ENCODE results near the gene NPHP4. TPM values are rescaled to one million over a fixed set of nuclear protein-coding genes. Genes with fewer than 3 reads are reported as not detected.

Gene NPHP4
- total RNA-seq, 1 donor from 2014 or later, result 3.2 TPM

DNA sequence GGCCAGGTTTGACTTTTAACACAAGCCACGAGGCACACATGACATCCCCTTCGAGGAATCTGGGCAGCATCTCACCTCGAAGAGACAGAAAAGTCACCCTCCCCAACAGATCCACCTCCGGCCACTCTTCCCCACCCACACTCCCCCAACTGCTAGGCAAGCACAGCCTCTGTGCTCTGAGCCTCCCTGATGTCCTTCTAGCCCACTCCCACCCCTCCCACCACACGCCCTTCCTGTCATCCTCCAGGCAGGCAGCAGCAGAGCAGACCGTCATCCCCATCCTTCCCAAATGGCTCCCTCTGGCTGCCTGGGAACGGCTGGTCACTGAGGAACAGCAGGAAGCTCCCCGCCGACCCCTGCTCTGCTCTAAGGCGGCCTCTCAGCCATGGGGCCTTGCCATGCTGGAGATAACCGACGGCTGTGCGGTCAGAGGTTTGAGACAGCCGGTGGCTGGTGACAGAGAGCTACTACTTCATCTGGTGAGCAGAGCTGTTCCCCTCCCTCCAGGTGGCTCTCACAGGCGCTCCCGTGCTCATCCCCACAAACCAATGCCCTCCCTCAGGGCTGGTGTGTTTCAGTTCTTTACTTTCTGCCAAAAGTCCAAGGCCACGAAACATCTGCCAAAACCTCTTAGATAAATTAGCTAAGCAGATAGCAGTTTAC, 25.6 kb downstream of the NPHP4 start:
- H3K27me3 ChIP-seq (ENCODE audit: control insufficient read depth, insufficient read depth, low read length), result no peaks in the 10 kb centered on the region
- FAIRE-seq (no peak), DNase-seq (ENCODE audit: low read depth) (no peak)
- TF ChIP-seq, protein P1, sequence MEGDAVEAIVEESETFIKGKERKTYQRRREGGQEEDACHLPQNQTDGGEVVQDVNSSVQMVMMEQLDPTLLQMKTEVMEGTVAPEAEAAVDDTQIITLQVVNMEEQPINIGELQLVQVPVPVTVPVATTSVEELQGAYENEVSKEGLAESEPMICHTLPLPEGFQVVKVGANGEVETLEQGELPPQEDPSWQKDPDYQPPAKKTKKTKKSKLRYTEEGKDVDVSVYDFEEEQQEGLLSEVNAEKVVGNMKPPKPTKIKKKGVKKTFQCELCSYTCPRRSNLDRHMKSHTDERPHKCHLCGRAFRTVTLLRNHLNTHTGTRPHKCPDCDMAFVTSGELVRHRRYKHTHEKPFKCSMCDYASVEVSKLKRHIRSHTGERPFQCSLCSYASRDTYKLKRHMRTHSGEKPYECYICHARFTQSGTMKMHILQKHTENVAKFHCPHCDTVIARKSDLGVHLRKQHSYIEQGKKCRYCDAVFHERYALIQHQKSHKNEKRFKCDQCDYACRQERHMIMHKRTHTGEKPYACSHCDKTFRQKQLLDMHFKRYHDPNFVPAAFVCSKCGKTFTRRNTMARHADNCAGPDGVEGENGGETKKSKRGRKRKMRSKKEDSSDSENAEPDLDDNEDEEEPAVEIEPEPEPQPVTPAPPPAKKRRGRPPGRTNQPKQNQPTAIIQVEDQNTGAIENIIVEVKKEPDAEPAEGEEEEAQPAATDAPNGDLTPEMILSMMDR (IDR thresholded peaks at IDR 0.05; ENCODE audit: insufficient read depth, low read length, severe bottlenecking), result no peak
- no peak overlapping the region for H3K4me3 ChIP-seq (ENCODE audit: low read depth, low read length)
- H3K36me3 ChIP-seq (ENCODE audit: control insufficient read depth, insufficient read depth, low read length), result peaks cover 5% of the 10 kb centered on the region

DNA sequence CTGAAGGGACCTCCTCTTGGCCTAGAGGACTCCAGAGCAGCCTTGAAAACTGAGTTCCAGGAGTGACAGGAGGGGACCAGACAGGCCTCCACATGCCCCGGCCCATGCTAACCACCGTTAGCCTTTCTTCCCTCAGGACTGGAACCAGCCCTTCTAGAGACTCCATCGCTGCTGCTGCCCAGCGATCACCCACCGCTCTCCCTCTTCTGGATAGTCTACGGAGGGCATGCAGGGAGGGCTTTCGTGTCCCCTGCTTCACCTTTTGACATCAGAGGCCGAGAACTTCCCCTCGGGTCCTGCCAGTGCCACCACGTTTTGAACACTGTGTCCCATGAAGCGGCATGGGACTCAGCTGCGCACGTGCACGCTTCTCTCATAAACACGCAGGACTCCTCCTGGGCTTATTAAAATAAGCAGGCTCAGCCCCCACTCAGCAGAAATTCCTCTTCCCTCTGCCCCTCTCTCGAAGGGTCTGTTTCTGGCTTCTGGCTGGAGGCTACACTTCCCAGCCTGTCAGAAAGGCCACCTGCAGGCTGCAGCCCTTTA, 26.6 kb downstream of the NPHP4 start:
- DNase-seq (ENCODE audit: low read depth) (no peak), FAIRE-seq (no peak)
- Histone ChIP-seq H3K4me3 (ENCODE audit: low read depth, low read length) (no peak overlapping the region), H3K27me3 (ENCODE audit: control insufficient read depth, insufficient read depth, low read length) (no peaks in the 10 kb centered on the region), H3K36me3 (ENCODE audit: control insufficient read depth, insufficient read depth, low read length) (peaks cover 3% of the 10 kb centered on the region)
- TF ChIP-seq, protein P1 (IDR thresholded peaks at IDR 0.05; ENCODE audit: insufficient read depth, low read length, severe bottlenecking), result no peak

DNA sequence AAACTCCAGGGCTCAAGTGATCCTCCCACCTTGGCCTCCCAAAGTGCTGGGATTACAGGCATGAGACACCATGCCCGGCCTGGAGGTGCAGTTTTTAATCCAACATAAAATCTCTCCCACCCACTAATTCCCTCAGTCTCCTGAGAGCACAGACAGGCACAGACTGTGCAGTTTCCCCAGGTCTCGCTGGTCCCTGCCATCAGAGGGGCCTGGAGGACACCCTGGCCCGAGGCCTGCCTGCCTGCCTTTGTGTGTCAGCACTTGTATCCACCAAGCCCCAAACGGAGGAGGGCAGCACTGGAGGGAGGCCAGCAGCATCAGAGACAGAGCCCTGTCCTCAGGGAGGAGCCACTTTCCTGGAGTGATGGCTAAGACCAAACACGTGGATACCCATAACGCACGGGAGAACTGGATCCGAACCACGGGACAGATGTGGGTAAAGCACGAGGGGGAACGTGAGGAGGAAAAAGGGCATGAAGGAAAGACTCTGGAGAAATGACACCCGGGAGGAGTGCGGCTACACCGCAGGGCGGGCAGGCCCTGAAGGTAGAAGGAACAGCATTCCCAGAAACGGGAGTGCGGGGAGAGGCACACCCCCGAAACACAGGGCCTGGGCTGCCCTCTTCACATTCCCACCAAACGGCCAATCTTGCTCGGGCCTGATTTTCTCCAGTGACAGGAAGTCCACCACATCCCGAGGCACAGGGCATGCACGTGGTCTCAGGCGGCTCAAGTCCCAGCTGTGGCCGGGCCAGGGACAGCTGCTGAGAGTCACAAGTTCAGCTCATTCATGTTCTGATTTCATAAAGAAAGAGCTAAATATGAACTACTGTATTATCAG, 29.7 kb downstream of the NPHP4 start:
- H3K36me3 ChIP-seq (ENCODE audit: control insufficient read depth, insufficient read depth, low read length), result peaks cover 4% of the 10 kb centered on the region
- no peak overlapping the region for H3K4me3 ChIP-seq (ENCODE audit: low read depth, low read length)
- TF ChIP-seq, protein P1 (IDR thresholded peaks at IDR 0.05; ENCODE audit: insufficient read depth, low read length, severe bottlenecking), result no peak
- no peaks in the 10 kb centered on the region for H3K27me3 ChIP-seq (ENCODE audit: control insufficient read depth, insufficient read depth, low read length)
- DNase-seq (ENCODE audit: low read depth) (no peak), FAIRE-seq (no peak)

DNA sequence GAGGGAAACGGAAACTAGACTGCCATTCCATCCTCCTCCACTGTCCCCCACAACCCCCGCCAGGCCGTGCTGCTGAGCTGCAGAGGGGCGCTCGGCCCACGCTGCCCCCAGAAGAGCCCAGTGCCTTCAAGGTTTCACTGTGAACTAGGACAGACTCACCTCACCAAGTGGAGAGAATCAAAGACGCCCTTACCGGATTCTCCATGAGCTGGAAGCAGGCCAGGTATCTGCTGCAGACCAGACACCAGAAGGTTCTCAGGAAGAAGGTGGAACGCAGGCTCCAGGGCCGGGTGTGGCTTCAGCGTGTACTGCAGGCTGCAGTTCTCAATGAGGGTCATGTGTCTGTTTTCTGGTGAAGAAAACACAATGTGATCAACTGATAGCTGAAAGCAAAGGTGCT, 30.6 kb downstream of the NPHP4 start:
- no peak for FAIRE-seq
- H3K27me3 ChIP-seq (ENCODE audit: control insufficient read depth, insufficient read depth, low read length), result no peaks in the 10 kb centered on the region
- H3K36me3 ChIP-seq (ENCODE audit: control insufficient read depth, insufficient read depth, low read length), result peaks cover 3% of the 10 kb centered on the region
- TF ChIP-seq, protein P1 (IDR thresholded peaks at IDR 0.05; ENCODE audit: insufficient read depth, low read length, severe bottlenecking), result no peak
- H3K4me3 ChIP-seq (ENCODE audit: low read depth, low read length), result no peak overlapping the region
- DNase-seq (ENCODE audit: low read depth), result no peak

DNA sequence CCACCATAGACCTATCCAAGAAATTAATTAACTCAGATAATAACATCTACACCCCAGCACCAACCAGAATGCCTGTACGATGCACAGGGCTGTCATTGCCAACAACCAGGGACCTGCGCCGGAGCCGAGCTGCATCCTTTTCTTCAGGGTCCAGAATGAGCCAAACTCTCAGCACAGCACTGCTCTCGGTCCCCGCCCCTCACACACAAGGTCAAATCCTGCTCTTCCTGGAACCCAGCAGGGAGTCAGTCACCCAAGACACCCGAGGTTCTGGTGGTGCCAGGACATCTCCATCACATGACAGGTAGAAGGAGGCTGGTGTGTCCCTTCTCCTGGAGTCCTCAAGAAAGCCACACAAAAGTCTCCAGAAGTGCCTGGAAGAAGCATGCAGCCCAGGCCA, 31.9 kb downstream of the NPHP4 start:
- peaks cover 5% of the 10 kb centered on the region for H3K36me3 ChIP-seq (ENCODE audit: control insufficient read depth, insufficient read depth, low read length)

More for the DNA sequence above, 31.9 kb downstream of the NPHP4 start:
- TF ChIP-seq, protein P1 (IDR thresholded peaks at IDR 0.05; ENCODE audit: insufficient read depth, low read length, severe bottlenecking), result no peak
- FAIRE-seq (no peak), DNase-seq (ENCODE audit: low read depth) (no peak)
- Histone ChIP-seq H3K27me3 (ENCODE audit: control insufficient read depth, insufficient read depth, low read length) (no peaks in the 10 kb centered on the region), H3K4me3 (ENCODE audit: low read depth, low read length) (no peak overlapping the region)
